Measurements from ENCODE around the gene YWHAE. TPM values are rescaled to one million over a fixed set of nuclear protein-coding genes. Genes with fewer than 3 reads are reported as not detected.

Gene YWHAE
- total and polyA plus RNA-seq, 9 of the 15 experiments (the other 6 are each of a cell fraction or from before 2014, with no cell fraction given) = 184 to 727 (median 448) TPM

GRCh38 chr17:1324201-1324771 lies 75.7 kb downstream of the YWHAE start (continued):
- TF ChIP-seq, protein P1, sequence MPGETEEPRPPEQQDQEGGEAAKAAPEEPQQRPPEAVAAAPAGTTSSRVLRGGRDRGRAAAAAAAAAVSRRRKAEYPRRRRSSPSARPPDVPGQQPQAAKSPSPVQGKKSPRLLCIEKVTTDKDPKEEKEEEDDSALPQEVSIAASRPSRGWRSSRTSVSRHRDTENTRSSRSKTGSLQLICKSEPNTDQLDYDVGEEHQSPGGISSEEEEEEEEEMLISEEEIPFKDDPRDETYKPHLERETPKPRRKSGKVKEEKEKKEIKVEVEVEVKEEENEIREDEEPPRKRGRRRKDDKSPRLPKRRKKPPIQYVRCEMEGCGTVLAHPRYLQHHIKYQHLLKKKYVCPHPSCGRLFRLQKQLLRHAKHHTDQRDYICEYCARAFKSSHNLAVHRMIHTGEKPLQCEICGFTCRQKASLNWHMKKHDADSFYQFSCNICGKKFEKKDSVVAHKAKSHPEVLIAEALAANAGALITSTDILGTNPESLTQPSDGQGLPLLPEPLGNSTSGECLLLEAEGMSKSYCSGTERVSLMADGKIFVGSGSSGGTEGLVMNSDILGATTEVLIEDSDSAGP (CRISPR knock-in tag; IDR thresholded peaks at IDR 0.05) = no peak
- no peak for TF ChIP-seq TBP (optimal IDR thresholded peaks at IDR 0.05; ENCODE audit: low read depth, low read length)
- TF ChIP-seq ZBTB12 (CRISPR knock-in tag; IDR thresholded peaks at IDR 0.05) = no peak
- no peak for TF ChIP-seq GATAD2A (IDR thresholded peaks at IDR 0.05)
- TF ChIP-seq MECOM (CRISPR knock-in tag; IDR thresholded peaks at IDR 0.05) = no peak
- TF ChIP-seq, protein P2, sequence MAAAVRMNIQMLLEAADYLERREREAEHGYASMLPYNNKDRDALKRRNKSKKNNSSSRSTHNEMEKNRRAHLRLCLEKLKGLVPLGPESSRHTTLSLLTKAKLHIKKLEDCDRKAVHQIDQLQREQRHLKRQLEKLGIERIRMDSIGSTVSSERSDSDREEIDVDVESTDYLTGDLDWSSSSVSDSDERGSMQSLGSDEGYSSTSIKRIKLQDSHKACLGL (CRISPR knock-in tag; IDR thresholded peaks at IDR 0.05; ENCODE audit: borderline replicate concordance, poor library complexity, severe bottlenecking) = no peak
- TF ChIP-seq ETV6 (IDR thresholded peaks at IDR 0.05; ENCODE audit: borderline replicate concordance in 1 of 2, low read depth in 2 of 2, low read length in 1 of 2) = peak; percentile 100
- peak; percentile 100 for TF ChIP-seq ETV6 (CRISPR knock-in tag; IDR thresholded peaks at IDR 0.05; ENCODE audit: borderline replicate concordance)
- TF ChIP-seq THRAP3 (IDR thresholded peaks at IDR 0.05; ENCODE audit: borderline replicate concordance) = no peak
- TF ChIP-seq, protein P3, sequence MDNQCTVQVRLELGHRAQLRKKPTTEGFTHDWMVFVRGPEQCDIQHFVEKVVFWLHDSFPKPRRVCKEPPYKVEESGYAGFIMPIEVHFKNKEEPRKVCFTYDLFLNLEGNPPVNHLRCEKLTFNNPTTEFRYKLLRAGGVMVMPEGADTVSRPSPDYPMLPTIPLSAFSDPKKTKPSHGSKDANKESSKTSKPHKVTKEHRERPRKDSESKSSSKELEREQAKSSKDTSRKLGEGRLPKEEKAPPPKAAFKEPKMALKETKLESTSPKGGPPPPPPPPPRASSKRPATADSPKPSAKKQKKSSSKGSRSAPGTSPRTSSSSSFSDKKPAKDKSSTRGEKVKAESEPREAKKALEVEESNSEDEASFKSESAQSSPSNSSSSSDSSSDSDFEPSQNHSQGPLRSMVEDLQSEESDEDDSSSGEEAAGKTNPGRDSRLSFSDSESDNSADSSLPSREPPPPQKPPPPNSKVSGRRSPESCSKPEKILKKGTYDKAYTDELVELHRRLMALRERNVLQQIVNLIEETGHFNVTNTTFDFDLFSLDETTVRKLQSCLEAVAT (IDR thresholded peaks at IDR 0.05) = peak in 1 of 2 experiments; percentile 72; a peak in 2 of 4 replicates
- peak; percentile 37; the same call in 1 of the 2 replicates for TF ChIP-seq PHF8 (IDR thresholded peaks at IDR 0.05; ENCODE audit: borderline replicate concordance, low read length)
- TF ChIP-seq NEUROD1 (IDR thresholded peaks at IDR 0.05; ENCODE audit: borderline replicate concordance, low read depth, low read length, partially characterized antibody) = no peak
- no peak; a peak in 1 of 4 replicates for TF ChIP-seq SIX5 (IDR thresholded peaks at IDR 0.05; ENCODE audit: borderline replicate concordance in 1 of 2, insufficient read depth in 1 of 2, low read depth in 1 of 2, low read length in 2 of 2)
- TF ChIP-seq ZNF184 (CRISPR knock-in tag; IDR thresholded peaks at IDR 0.05) = no peak
- no peak for TF ChIP-seq GTF2B (IDR thresholded peaks at IDR 0.05; ENCODE audit: extremely low read depth, insufficient read length)
- no peak for TF ChIP-seq MTF1 (CRISPR knock-in tag; IDR thresholded peaks at IDR 0.05; ENCODE audit: borderline replicate concordance)
- TF ChIP-seq AFF1 (IDR thresholded peaks at IDR 0.05; ENCODE audit: low read depth in 1 of 2, partially characterized antibody in 2 of 2) = peak in 1 of 2 experiments; percentile 49

Data from K562 (cell line).